Putamen (tissue), 1 donor: ENCODE data around the gene MAP3K14.
A peak's percentile ranks its signal among the peaks of the same experiment; 100 is the strongest.

Experiments used
- DNase-seq: peaks from one replicate; pipeline ENCODE4 v3.0.0-alpha.2; 2016; ENCODE audit warnings: low spot score

The MAP3K14 gene

GRCh38 chr17:45282683-45283644, 33.9 kb downstream of the MAP3K14 start:
- no peak for DNase-seq

GRCh38 chr17:45279898-45280297, 36.9 kb downstream of the MAP3K14 start:
- DNase-seq = no peak

GRCh38 chr17:45277992-45278391, 38.8 kb downstream of the MAP3K14 start:
- DNase-seq = no peak

DNA sequence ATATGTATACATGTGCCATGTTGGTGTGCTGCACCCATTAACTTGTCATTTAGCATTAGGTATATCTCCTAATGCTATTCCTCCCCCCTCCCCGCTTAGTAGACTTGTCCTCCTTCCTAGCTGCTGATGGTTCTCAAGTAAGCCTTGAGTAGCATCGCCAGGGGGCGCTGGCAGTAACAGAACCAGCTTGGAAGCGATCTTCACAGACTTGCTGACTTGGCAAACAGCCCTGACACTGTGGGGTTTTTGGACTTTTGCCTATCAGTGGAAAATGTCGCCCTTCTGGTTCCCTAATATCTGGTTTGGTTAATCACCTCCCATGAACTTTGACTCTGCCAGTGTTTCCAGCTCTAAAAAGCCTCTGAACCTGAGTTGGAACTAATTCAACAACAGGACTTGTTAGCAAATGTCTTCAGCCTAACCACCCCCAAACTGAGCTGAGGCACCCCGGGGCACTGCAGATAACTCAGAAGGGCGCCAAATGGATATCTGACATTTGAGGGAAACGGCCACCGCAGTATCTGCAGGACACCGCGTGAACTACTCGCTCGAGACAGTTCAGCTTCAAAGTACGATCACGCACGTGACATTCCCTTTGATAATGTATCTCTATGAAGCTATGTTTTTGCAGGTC, 39.5 kb downstream of the MAP3K14 start:
- peak; percentile 87 for DNase-seq

- DNase-seq = no peak
Measured at GRCh38 chr17:45276031-45276430, 40.8 kb downstream of the MAP3K14 start.

DNA sequence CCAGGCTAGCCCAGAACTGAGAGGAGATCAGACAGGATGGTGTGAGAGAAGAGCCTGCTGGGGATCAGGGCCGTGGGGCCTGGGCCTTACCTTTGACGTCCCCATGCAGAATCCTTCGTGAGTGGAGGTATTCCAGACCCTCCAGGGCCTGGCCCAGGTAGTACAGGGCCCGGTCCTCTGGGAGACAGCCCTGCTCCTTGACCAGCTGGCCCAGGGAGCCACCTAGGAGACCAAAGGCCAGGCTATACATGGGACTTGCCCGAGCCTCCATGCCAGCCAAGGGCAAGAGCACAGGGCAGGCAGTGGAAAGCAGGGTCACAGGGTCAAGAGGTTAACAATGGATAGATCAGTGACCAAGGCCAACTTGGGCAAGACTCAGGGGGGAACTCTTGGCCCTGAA, 42.8 kb downstream of the MAP3K14 start:
- no peak for DNase-seq

DNA sequence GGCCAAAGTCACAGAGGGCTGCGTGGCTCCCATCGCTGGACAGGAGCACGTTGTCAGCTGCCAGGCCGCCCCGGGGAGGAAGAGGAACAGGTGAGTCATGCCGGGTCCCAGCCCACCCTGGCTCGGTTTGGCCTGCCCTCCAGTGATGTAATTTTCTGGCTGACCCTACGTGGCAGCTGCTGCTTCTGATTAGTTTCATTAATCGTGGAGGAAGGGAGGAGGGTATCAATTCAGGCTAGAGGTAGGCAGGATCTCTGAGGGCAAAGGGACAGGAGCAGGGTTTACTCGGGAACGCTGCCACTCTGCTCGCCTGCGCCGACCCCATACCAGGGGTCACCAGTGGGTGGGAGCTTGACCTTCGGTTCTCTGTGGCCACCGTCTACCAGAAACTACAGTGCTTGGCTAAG, 43.3 kb downstream of the MAP3K14 start:
- no peak for DNase-seq

- no peak for DNase-seq
Measured at GRCh38 chr17:45271603-45272002, 45.2 kb downstream of the MAP3K14 start.

GRCh38 chr17:45270828-45271418, 45.9 kb downstream of the MAP3K14 start:
- DNase-seq = no peak

- no peak for DNase-seq
Measured at GRCh38 chr17:45269912-45270311, 46.9 kb downstream of the MAP3K14 start.

DNA sequence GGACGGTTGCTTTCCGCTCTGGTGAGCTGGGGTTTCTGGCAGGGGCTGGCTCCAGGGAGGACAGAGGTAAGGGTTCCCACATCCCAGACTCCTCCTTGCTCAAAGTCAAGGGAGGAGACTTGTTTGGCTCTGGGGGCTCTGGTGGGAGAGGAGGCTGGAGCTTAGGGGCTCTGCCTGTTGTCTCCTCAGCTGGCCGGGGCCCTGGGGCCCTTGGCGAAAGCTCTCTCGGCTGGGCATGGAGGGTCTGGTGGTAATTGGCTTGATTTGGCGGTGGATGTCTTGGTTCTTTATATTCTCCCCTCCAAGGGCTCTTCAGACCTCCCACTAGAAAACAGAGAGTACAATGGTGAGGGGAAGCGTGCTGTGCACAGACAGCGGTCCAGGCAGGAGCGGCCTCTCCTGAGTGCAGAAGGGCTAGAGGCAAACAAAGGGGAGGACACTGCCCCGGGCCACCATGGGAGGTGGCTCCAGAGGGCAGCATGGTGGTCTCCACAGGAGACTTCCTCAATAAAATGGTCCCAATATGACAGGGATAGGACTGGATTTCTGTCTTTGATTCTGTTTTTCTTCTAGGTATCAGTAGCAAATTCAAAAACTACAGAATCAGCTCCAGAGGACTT, 49.3 kb downstream of the MAP3K14 start:
- no peak for DNase-seq

DNA sequence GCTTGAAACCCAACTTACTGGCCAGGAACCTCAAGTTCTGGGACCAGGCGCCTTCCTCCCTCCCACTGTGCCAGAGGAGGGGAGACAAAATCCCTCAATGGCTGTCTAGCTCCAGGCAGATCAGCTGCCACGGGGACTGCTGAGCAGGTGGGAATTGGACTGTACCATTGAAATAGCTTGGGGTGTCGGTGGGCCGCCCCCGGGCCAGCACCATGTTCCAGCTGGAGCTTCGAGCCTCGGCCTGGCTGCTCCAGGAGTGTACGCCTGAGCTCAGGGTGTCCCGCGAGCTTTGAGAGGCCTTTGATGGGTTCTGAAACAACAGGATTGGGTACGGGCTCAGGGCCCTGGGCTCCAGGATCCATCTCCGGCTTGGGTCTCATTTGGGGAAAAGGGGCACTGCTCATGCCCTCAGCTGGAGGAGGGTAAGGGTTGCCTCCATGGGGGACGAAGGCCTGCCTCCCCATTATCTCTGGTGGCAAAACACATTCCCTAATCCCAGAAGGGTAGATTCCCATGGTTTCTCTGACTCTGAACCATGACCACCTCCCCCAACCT, 50.4 kb downstream of the MAP3K14 start:
- DNase-seq = no peak

DNA sequence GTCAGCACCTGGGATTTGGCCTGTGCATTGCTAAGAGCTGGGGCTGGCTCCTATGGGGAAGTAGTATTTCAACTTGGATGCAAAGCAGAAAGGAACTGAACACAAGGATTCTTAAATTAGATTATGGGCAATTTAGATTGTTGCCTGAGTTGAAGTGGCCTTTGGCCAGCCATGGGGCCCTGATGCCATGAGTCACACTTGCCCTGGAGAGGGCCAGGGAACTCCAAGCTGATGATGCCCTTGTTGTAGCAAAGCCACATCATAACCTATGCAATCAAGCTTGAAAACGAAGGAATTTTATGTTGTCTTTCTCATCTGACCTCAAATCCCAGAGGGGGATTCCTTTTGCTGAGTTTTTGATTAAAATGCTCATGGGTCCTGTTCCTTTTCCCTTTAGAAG, 51.0 kb downstream of the MAP3K14 start:
- DNase-seq = no peak

DNA sequence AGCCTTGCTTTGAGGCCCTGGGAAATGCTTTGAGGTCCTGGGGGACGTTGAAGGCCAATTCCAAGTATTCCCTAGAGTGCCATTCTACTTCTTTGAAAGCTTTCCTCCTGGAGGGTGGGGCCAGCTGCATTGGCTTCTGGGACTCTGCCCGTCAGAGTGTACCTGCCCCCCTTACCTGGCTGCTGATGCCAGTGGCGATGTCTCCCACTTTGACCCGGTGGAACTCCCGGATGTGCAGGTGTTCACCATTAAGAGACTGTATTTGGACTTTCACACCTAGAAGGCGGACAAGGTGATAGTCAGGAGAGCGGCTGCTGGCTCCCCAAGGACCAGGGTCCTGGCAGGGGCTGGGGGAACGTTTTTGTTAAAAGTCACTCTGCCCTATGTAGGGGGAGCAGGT, 51.8 kb downstream of the MAP3K14 start:
- no peak for DNase-seq

DNA sequence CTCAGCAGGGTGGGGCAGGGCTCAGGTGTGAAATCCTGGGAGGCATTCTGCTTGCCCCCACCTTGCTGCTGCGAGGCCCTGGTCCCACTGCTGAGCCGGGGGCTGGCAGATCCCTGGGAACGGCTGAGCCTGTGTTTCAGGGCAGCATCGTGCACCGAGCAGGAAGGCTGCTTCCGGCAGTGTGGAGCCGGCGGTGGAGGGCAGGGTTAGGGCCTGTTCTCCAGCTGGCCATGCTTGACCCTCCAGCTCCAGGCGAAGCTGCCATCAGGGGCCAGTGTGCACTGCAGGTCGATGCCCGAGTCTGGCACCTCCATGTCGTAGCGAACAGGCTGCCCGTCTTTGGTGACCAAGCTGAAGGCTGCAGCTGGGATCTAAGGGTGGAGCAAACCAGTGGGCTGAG, 52.4 kb downstream of the MAP3K14 start:
- no peak for DNase-seq

GRCh38 chr17:45263477-45263860, 53.4 kb downstream of the MAP3K14 start:
- no peak for DNase-seq

GRCh38 chr17:45262516-45263476, 54.0 kb downstream of the MAP3K14 start:
- DNase-seq = no peak

- DNase-seq = peak; percentile 34
Measured at GRCh38 chr17:45261577-45262515, 55.0 kb downstream of the MAP3K14 start, which contains the start of gene SPATA32. Gene SPATA32 (minus strand): TSS chr17:45262094. CDS start chr17:45262016, 78 bp downstream.

GRCh38 chr17:45260204-45260783, 56.5 kb downstream of the MAP3K14 start:
- DNase-seq = no peak
